Naive thymus-derived CD8-positive, alpha-beta T cell (primary cell): Measurements from ENCODE around the gene ANXA2R. TPM values are rescaled to one million over a fixed set of nuclear protein-coding genes. Genes with fewer than 3 reads are reported as not detected.
"Not testable (repeated sequence)": the region's sequence is repeated elsewhere in the genome, so short reads cannot be mapped to it uniquely, and the experiment has no call there.

Experiments
- ATAC-seq, 2 donors: fragments of 150-1000 bp; cut with Tn5 transposase in 1 of 2; sonication (Bioruptor Pico), chemical (Tn5 transposase) in 1 of 2; 1 replicate in 1 of 2; 2 replicates in 1 of 2; pipeline ENCODE4 v1.10.0; 2021; ENCODE audit warnings: mild to moderate bottlenecking in 2 of 2, moderate library complexity in 2 of 2
- POLR2A ChIA-PET: fragments of 350-600 bp; sonication (Branson Sonifier 250); formaldehyde crosslinking; loops from one replicate; lab custom pipeline; 2021; ENCODE audit warnings: antibody characterized with exemption; lab: Charles Lee
- DNase-seq, 10 donors: peaks; one replicate each; pipeline versions ENCODE4 v3.0.0 to v3.0.0-alpha.2; 2020 to 2022
- H3K27ac Mint-ChIP-seq, 10 donors: one replicate each; pipeline ENCODE4 v1.8.0; 2020 to 2022; ENCODE audit warnings: mild to moderate bottlenecking in 10 of 10, mixed read lengths in 10 of 10, moderate library complexity in 4 of 10, inconsistent platforms in 1 of 10
- H3K27me3 Mint-ChIP-seq, 5 donors: one replicate each; pipeline ENCODE4 v1.8.0; 2021 to 2022; ENCODE audit warnings: mixed read lengths in 5 of 5
- H3K36me3 Mint-ChIP-seq, 3 donors: one replicate each; pipeline ENCODE4 v1.8.0; 2020 to 2022; ENCODE audit warnings: mixed read lengths in 3 of 3, mild to moderate bottlenecking in 2 of 3, inconsistent platforms in 1 of 3
- H3K4me1 Mint-ChIP-seq, 4 donors: one replicate each; pipeline ENCODE4 v1.8.0; 2021 to 2022; ENCODE audit warnings: mixed read lengths in 4 of 4
- H3K4me3 Mint-ChIP-seq, 10 donors: one replicate each; pipeline ENCODE4 v1.8.0; 2020 to 2022; ENCODE audit warnings: mild to moderate bottlenecking in 10 of 10, mixed read lengths in 10 of 10, moderate library complexity in 6 of 10, inconsistent platforms in 1 of 10
- H3K9me3 Mint-ChIP-seq, 9 donors: one replicate each; pipeline ENCODE4 v1.8.0; 2020 to 2022; ENCODE audit warnings: mixed read lengths in 9 of 9, mild to moderate bottlenecking in 3 of 9, inconsistent platforms in 1 of 9, moderate library complexity in 1 of 9
- polyA plus RNA-seq, 3 donors: library from polyadenylated mRNA; unstranded; fragments of 300-500 nt; fragmentation: Illumina TruSeq; gene quantifications; one replicate each; pipeline ENCODE4 v1.2.3, GENCODE V29; 2021
- total RNA-seq, 8 experiments: library from RNA in 2 of 8; stranded (reverse) in 2 of 8; gene quantifications; one replicate each; pipeline ENCODE4 v1.2.3 and lab custom pipeline; 2021 to 2026

The ANXA2R gene
- total and polyA plus RNA-seq, 5 experiments from 2014 or later = 51.5 to 72.7 (median 65.9) TPM

GRCh38 chr5:43025184-43025950 lies 14.8 kb downstream of the ANXA2R start:
- not testable (repeated sequence) for H3K36me3 Mint-ChIP-seq, DNase-seq, ATAC-seq, H3K9me3 Mint-ChIP-seq, H3K27ac Mint-ChIP-seq, H3K27me3 Mint-ChIP-seq, H3K4me3 Mint-ChIP-seq
- POLR2A ChIA-PET = interaction anchor here (1.2 to 16.3 kb wide), 4 partner anchors 15 to 33 kb away, joined by 3 to 904 read pairs (median 284); partner anchors contain the start of gene ANXA2R
- H3K4me1 Mint-ChIP-seq = peaks cover 8 to 46% (median 26%) of the 10 kb centered on the region in 4 donors

- no peak overlapping the region for H3K27ac Mint-ChIP-seq
- H3K4me1 Mint-ChIP-seq = peaks cover 7 to 36% (median 23%) of the 10 kb centered on the region in 4 donors
- DNase-seq (no peak), ATAC-seq (no peak)
- no peaks in the 10 kb centered on the region for H3K27me3 Mint-ChIP-seq
- H3K9me3 Mint-ChIP-seq = no peaks in the 10 kb centered on the region
- POLR2A ChIA-PET = interaction anchor here (0.6 to 16.3 kb wide), 4 partner anchors 9 to 30 kb away, joined by 7 to 904 read pairs (median 669); partner anchors contain the start of gene ANXA2R
- peaks cover 0 to 10% (median 2%) of the 10 kb centered on the region in 3 donors for H3K36me3 Mint-ChIP-seq
- H3K4me3 Mint-ChIP-seq = no peak overlapping the region
Observed at GRCh38 chr5:43024217-43024616, 15.9 kb downstream of the ANXA2R start.

- DNase-seq (no peak), ATAC-seq (no peak)
- POLR2A ChIA-PET = interaction anchor here (1.1 to 16.3 kb wide), 12 partner anchors 9 to 111 kb away, joined by 4 to 904 read pairs (median 85); partner anchors contain the start of genes ANXA2R and ZNF131
- Mint-ChIP-seq H3K27ac (peak overlapping the region; percentile 57 to 100 (median 99)), H3K4me3 (peak overlapping the region; percentile 54 to 99 (median 98)), H3K9me3 (no peaks in the 10 kb centered on the region), H3K27me3 (no peaks in the 10 kb centered on the region), H3K4me1 (peaks cover 12 to 31% (median 26%) of the 10 kb centered on the region in 4 donors), H3K36me3 (peaks cover 0 to 10% (median 2%) of the 10 kb centered on the region in 3 donors)
Observed at GRCh38 chr5:43021151-43021550, 19.0 kb downstream of the ANXA2R start.

GRCh38 chr5:43020399-43020746 lies 19.7 kb downstream of the ANXA2R start:
- Mint-ChIP-seq H3K27me3 (no peaks in the 10 kb centered on the region), H3K4me1 (peaks cover 13 to 38% (median 34%) of the 10 kb centered on the region in 4 donors), H3K9me3 (no peaks in the 10 kb centered on the region), H3K27ac (peak overlapping the region; percentile 97 to 100 (median 100)), H3K36me3 (peaks cover 0 to 5% (median 2%) of the 10 kb centered on the region in 3 donors), H3K4me3 (peak overlapping the region; percentile 94 to 99 (median 98))
- DNase-seq (peak in 3 of 10 donors; percentile 9 to 66 (median 38)), ATAC-seq (no peak)
- POLR2A ChIA-PET = interaction anchor here (0.6 to 16.3 kb wide), 22 partner anchors 8 to 582 kb away, joined by 3 to 904 read pairs (median 15); partner anchors contain the start of genes ANXA2R, HMGCS1, NNT and TMEM267

- DNase-seq (peak; percentile 68 to 94 (median 86)), ATAC-seq (peak; percentile 65 to 67)
- Mint-ChIP-seq H3K27me3 (no peaks in the 10 kb centered on the region), H3K9me3 (no peaks in the 10 kb centered on the region), H3K27ac (peak overlapping the region; percentile 97 to 100 (median 100)), H3K36me3 (peaks cover 0 to 4% (median 2%) of the 10 kb centered on the region in 3 donors), H3K4me3 (peak overlapping the region; percentile 94 to 99 (median 98)), H3K4me1 (peaks cover 18 to 43% (median 40%) of the 10 kb centered on the region in 4 donors)
- POLR2A ChIA-PET = interaction anchor here (0.5 to 16.3 kb wide), 26 partner anchors 9 to 1116 kb away, joined by 3 to 904 read pairs (median 10); partner anchors contain the start of genes ANXA2R, HMGCS1, NNT and RIMOC1
Observed at GRCh38 chr5:43019614-43020398, 20.3 kb downstream of the ANXA2R start.

GRCh38 chr5:43019291-43019613 lies 20.9 kb downstream of the ANXA2R start:
- peaks cover 20 to 47% (median 44%) of the 10 kb centered on the region in 4 donors for H3K4me1 Mint-ChIP-seq
- H3K27me3 Mint-ChIP-seq = no peaks in the 10 kb centered on the region
- H3K4me3 Mint-ChIP-seq = peak overlapping the region; percentile 94 to 99 (median 98)
- peak overlapping the region; percentile 97 to 100 (median 100) for H3K27ac Mint-ChIP-seq
- POLR2A ChIA-PET = interaction anchor here (0.7 to 16.3 kb wide), 22 partner anchors 9 to 1115 kb away, joined by 3 to 904 read pairs (median 15); partner anchors contain the start of genes ANXA2R, NNT, RIMOC1 and TMEM267
- no peaks in the 10 kb centered on the region for H3K9me3 Mint-ChIP-seq
- no peak for ATAC-seq
- peaks cover 0 to 5% (median 2%) of the 10 kb centered on the region in 3 donors for H3K36me3 Mint-ChIP-seq
- DNase-seq = peak in 1 of 10 donors; percentile 75

GRCh38 chr5:43017428-43017815 lies 22.7 kb downstream of the ANXA2R start:
- Mint-ChIP-seq H3K4me3 (peak overlapping the region; percentile 94 to 99 (median 98)), H3K27me3 (no peaks in the 10 kb centered on the region), H3K36me3 (peaks cover 0 to 5% (median 0%) of the 10 kb centered on the region in 3 donors), H3K27ac (peak overlapping the region; percentile 97 to 100 (median 100)), H3K9me3 (no peaks in the 10 kb centered on the region), H3K4me1 (peaks cover 20 to 47% (median 43%) of the 10 kb centered on the region in 4 donors)
- DNase-seq (peak in 3 of 10 donors; percentile 35 to 66 (median 39)), ATAC-seq (peak; percentile 18 to 19)
- POLR2A ChIA-PET = interaction anchor here (0.7 to 16.3 kb wide), 17 partner anchors 9 to 1113 kb away, joined by 3 to 904 read pairs (median 18); partner anchors contain the start of genes ANXA2R, HMGCS1, RIMOC1 and TMEM267

GRCh38 chr5:43016217-43016779 lies 23.8 kb downstream of the ANXA2R start:
- POLR2A ChIA-PET = interaction anchor here (0.8 to 16.3 kb wide), 13 partner anchors 8 to 468 kb away, joined by 3 to 904 read pairs (median 76); partner anchors contain the start of genes ANXA2R, TMEM267 and ZNF131
- peak overlapping the region; percentile 94 to 99 (median 98) for H3K4me3 Mint-ChIP-seq

GRCh38 chr5:43014522-43014921 lies 25.6 kb downstream of the ANXA2R start:
- no peak for ATAC-seq
- H3K4me3 Mint-ChIP-seq = peak overlapping the region in 4 of 10 donors; percentile 20 to 99 (median 98)

More at GRCh38 chr5:43016217-43016779, 23.8 kb downstream of the ANXA2R start:
- no peak for ATAC-seq
- DNase-seq = no peak
- Mint-ChIP-seq H3K27ac (peak overlapping the region; percentile 95 to 100 (median 99)), H3K9me3 (no peaks in the 10 kb centered on the region), H3K27me3 (no peaks in the 10 kb centered on the region), H3K4me1 (peaks cover 20 to 48% (median 40%) of the 10 kb centered on the region in 4 donors), H3K36me3 (peaks cover 0 to 5% (median 0%) of the 10 kb centered on the region in 3 donors)

GRCh38 chr5:43010935-43011315 lies 29.2 kb downstream of the ANXA2R start:
- Mint-ChIP-seq H3K27ac (peak overlapping the region; percentile 92 to 100 (median 98)), H3K36me3 (peaks cover 0 to 5% (median 0%) of the 10 kb centered on the region in 3 donors), H3K4me3 (peak overlapping the region; percentile 83 to 99 (median 94)), H3K4me1 (peaks cover 26 to 57% (median 44%) of the 10 kb centered on the region in 4 donors), H3K27me3 (no peaks in the 10 kb centered on the region), H3K9me3 (peaks cover 0 to 3% (median 0%) of the 10 kb centered on the region in 9 donors)
- no peak for ATAC-seq
- POLR2A ChIA-PET = interaction anchor here (0.7 to 6.5 kb wide), 5 partner anchors 9 to 106 kb away, joined by 4 to 600 read pairs (median 431); partner anchors contain the start of gene ANXA2R
- no peak for DNase-seq

More at GRCh38 chr5:43014522-43014921, 25.6 kb downstream of the ANXA2R start:
- DNase-seq = no peak
- no peaks in the 10 kb centered on the region for H3K9me3 Mint-ChIP-seq
- peaks cover 0 to 5% (median 0%) of the 10 kb centered on the region in 3 donors for H3K36me3 Mint-ChIP-seq
- H3K27ac Mint-ChIP-seq = peak overlapping the region in 9 of 10 donors; percentile 34 to 100 (median 79)
- H3K27me3 Mint-ChIP-seq = no peaks in the 10 kb centered on the region
- peaks cover 29 to 60% (median 50%) of the 10 kb centered on the region in 4 donors for H3K4me1 Mint-ChIP-seq
- POLR2A ChIA-PET = interaction anchor here (2.0 to 13.5 kb wide), 3 partner anchors 21 to 51 kb away, joined by 7 to 775 read pairs (median 17); no protein-coding TSS in a partner anchor
